Neural cell (in vitro differentiated cells): ENCODE results near the gene HJURP. TPM values are rescaled to one million over a fixed set of nuclear protein-coding genes. Genes with fewer than 3 reads are reported as not detected.

Experiments
- H2AFZ ChIP-seq: fragments of 200-600, 300-800 bp; sonication (generic), shearing (Covaris generic); 2 replicates; pipeline ENCODE4 v1.6.0; 2014; ENCODE audit warnings: low read depth, mild to moderate bottlenecking, antibody characterized with exemption, low read length, moderate library complexity
- H3F3A ChIP-seq: fragments of 200-600 bp; shearing (Covaris generic); 2 replicates; pipeline ENCODE4 v1.6.1; 2016; ENCODE audit warnings: mild to moderate bottlenecking, moderate library complexity, mixed read lengths, antibody characterized with exemption, low read length; ENCODE audit not compliant: insufficient read depth, poor library complexity, severe bottlenecking
- H3K27ac ChIP-seq: fragments of 200-600, 300-800 bp; sonication (generic), shearing (Covaris generic); 2 replicates; pipeline ENCODE4 v1.5.1; 2014; ENCODE audit warnings: mild to moderate bottlenecking, low read length, moderate library complexity
- H3K27me3 ChIP-seq: fragments of 300-800, 200-600 bp; sonication (generic), shearing (Covaris generic); 2 replicates; pipeline ENCODE4 v1.6.0; 2014; ENCODE audit warnings: mild to moderate bottlenecking, low read depth, low read length, moderate library complexity; ENCODE audit not compliant: insufficient read depth
- H3K36me3 ChIP-seq: fragments of 300-800, 200-600 bp; sonication (generic), shearing (Covaris generic); 2 replicates; pipeline ENCODE4 v1.5.1; 2014; ENCODE audit warnings: mild to moderate bottlenecking, antibody characterized with exemption, low read length, moderate library complexity; ENCODE audit not compliant: insufficient read depth
- H3K4me2 ChIP-seq: fragments of 300-800, 200-600 bp; sonication (generic), shearing (Covaris generic); 2 replicates; pipeline ENCODE4 v1.6.0; 2014; ENCODE audit warnings: mild to moderate bottlenecking, low read length
- H3K4me3 ChIP-seq: fragments of 300-800, 200-600 bp; sonication (generic), shearing (Covaris generic); 2 replicates; pipeline ENCODE4 v1.5.1; 2014; ENCODE audit warnings: mild to moderate bottlenecking, low read length, moderate library complexity
- H3K79me2 ChIP-seq: fragments of 200-600 bp; shearing (Covaris generic); replicated peaks from 2 replicates; pipeline ENCODE4 v1.6.0; 2014; ENCODE audit warnings: mild to moderate bottlenecking, low read length, moderate library complexity; ENCODE audit not compliant: insufficient read depth
- H3K9ac ChIP-seq: fragments of 300-800, 200-600 bp; sonication (generic), shearing (Covaris generic); 2 replicates; pipeline ENCODE4 v1.6.1; 2016; ENCODE audit warnings: mild to moderate bottlenecking, low read length, mixed read lengths
- H3K9me2 ChIP-seq: fragments of 200-600 bp; shearing (Covaris generic); 2 replicates; pipeline ENCODE4 v1.6.1; 2016; ENCODE audit warnings: mild to moderate bottlenecking, low read length, mixed read lengths; ENCODE audit not compliant: insufficient read depth
- H3K9me3 ChIP-seq: fragments of 200-600, 300-800 bp; sonication (generic), shearing (Covaris generic); 2 replicates; pipeline ENCODE4 v1.6.1; 2016; ENCODE audit warnings: mild to moderate bottlenecking, mixed run types, low read length, moderate library complexity, mixed read lengths
- H4K20me1 ChIP-seq: fragments of 200-600 bp; shearing (Covaris generic); 2 replicates; pipeline ENCODE4 v1.6.1; 2016; ENCODE audit warnings: mild to moderate bottlenecking, mixed run types; ENCODE audit not compliant: insufficient read depth
- CTCF ChIP-seq: fragments of 450-650 bp; IDR thresholded peaks from 2 replicates; pipeline ENCODE4 v1.5.1; 2014; ENCODE audit warnings: antibody characterized with exemption, mild to moderate bottlenecking, moderate library complexity; ENCODE audit not compliant: poor library complexity, severe bottlenecking
- EP300 ChIP-seq: fragments of 450-650 bp; conservative IDR thresholded peaks from 2 replicates; pipeline ENCODE4 v1.6.1; 2014; ENCODE audit warnings: antibody characterized with exemption, mild to moderate bottlenecking, moderate library complexity; ENCODE audit not compliant: poor library complexity, severe bottlenecking
- EZH2 ChIP-seq: fragments of 200-600, 300-800 bp; shearing (Covaris generic), sonication (generic); IDR thresholded peaks from 2 replicates; pipeline ENCODE4 v1.6.1; 2014; ENCODE audit warnings: antibody characterized with exemption, low read length, borderline replicate concordance, mild to moderate bottlenecking; ENCODE audit not compliant: insufficient read depth, poor library complexity, severe bottlenecking
- MXI1 ChIP-seq: fragments of 450-650 bp; conservative IDR thresholded peaks from 2 replicates; pipeline ENCODE4 v1.6.1; 2014; ENCODE audit warnings: antibody characterized with exemption, mild to moderate bottlenecking; ENCODE audit not compliant: poor library complexity, severe bottlenecking
- POLR2AphosphoS5 ChIP-seq: IDR thresholded peaks from 2 replicates; pipeline ENCODE4 v1.6.1; 2012
- RAD21 ChIP-seq: fragments of 450-650 bp; conservative IDR thresholded peaks from 2 replicates; pipeline ENCODE4 v1.6.1; 2014; ENCODE audit warnings: antibody characterized with exemption, mild to moderate bottlenecking, moderate library complexity
- REST ChIP-seq: IDR thresholded peaks from 2 replicates; pipeline ENCODE4 v1.6.1; 2012; ENCODE audit warnings: borderline replicate concordance
- SMC3 ChIP-seq: fragments of 450-650 bp; conservative IDR thresholded peaks from 2 replicates; pipeline ENCODE4 v1.6.1; 2014; ENCODE audit warnings: antibody characterized with exemption, mild to moderate bottlenecking, moderate library complexity; ENCODE audit not compliant: poor library complexity
- TAF1 ChIP-seq: IDR thresholded peaks from 2 replicates; pipeline ENCODE4 v1.6.1; 2012; ENCODE audit warnings: low read depth
- polyA plus RNA-seq: library from polyadenylated mRNA; depleted of rRNA; stranded (reverse); fragments of >200 nt; gene quantifications from 2 replicates; pipeline ENCODE4 v1.2.3, GENCODE V29; 2014

HJURP gene
- polyA plus RNA-seq, 1 donor from 2014 or later, result 1.3 TPM

- no peaks in the 10 kb centered on the region for H3K27me3 ChIP-seq
- H3K36me3 ChIP-seq, result no peaks in the 10 kb centered on the region
- H3K4me2 ChIP-seq, result no peak overlapping the region
- H3K9ac ChIP-seq, result no peak overlapping the region
- no peak overlapping the region for H3K4me3 ChIP-seq
- H4K20me1 ChIP-seq, result no peaks in the 10 kb centered on the region
- no peaks in the 10 kb centered on the region for H3K9me2 ChIP-seq
- TF ChIP-seq EZH2 (no peak), MXI1 (no peak), TAF1 (no peak), EP300 (no peak)
- H3K27ac ChIP-seq, result no peak overlapping the region
- no peaks in the 10 kb centered on the region for H3K9me3 ChIP-seq
- no peaks in the 10 kb centered on the region for H3F3A ChIP-seq
- no peak overlapping the region for H2AFZ ChIP-seq
- H3K79me2 ChIP-seq, result no peaks in the 10 kb centered on the region
Observed at GRCh38 chr2:233807966-233808935, 46.1 kb downstream of the HJURP start.

DNA sequence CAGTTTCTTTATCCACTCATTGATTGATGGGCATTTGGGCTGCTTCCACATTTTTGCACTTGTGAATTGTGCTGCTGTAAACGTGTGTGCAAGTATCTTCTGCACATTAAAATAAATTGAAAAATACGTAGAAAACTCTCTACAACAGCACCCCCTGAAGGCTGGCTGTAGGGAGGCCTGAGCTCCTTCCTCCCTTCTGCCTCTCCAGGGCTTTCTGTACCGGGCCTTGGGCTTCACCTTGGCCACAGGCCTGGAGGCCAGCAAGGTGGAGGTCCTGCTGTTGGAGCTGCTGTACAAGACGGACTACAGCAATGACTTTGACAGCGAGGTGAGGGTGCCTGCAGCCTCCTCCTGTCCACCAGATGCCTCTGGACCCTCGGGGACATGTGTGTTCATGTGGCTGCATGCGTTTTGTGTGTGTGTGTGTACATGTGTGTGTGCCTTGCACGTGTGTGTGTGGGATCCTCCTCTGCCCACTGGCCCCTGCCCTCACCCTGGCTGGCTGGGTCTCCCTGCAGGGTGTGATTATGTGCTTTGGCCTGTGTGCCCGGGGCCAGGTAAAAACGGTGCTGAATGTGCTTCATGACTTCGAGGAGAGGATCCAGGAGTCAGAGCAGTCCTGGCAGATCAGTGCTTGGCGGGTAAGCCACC is 47.0 kb downstream of the HJURP start:
- no peak for TF ChIP-seq CTCF
- no peak for TF ChIP-seq POLR2AphosphoS5
- TF ChIP-seq MXI1, result no peak
- no peak for TF ChIP-seq EZH2
- no peak for TF ChIP-seq TAF1
- no peak for TF ChIP-seq RAD21
- TF ChIP-seq EP300, result no peak
- no peak for TF ChIP-seq REST
- no peak for TF ChIP-seq SMC3
- H3K79me2 ChIP-seq, result no peaks in the 10 kb centered on the region

More for the DNA sequence above, 47.0 kb downstream of the HJURP start:
- H3K27ac ChIP-seq, result no peak overlapping the region
- no peak overlapping the region for H3K9ac ChIP-seq
- no peaks in the 10 kb centered on the region for H3F3A ChIP-seq
- no peaks in the 10 kb centered on the region for H3K27me3 ChIP-seq
- H4K20me1 ChIP-seq, result no peaks in the 10 kb centered on the region
- no peak overlapping the region for H3K4me3 ChIP-seq
- no peak overlapping the region for H3K4me2 ChIP-seq
- no peaks in the 10 kb centered on the region for H3K9me3 ChIP-seq
- H2AFZ ChIP-seq, result no peak overlapping the region
- no peaks in the 10 kb centered on the region for H3K9me2 ChIP-seq
- H3K36me3 ChIP-seq, result no peaks in the 10 kb centered on the region
